Lung (tissue), 12 donors: ENCODE measurements around the gene RFPL2. TPM values are rescaled to one million over a fixed set of nuclear protein-coding genes. Genes with fewer than 3 reads are reported as not detected.

ENCODE experiments used
- ATAC-seq: fragments of 200-7000 bp; cut with Tn5 transposase; one replicate; pipeline ENCODE4 v1.9.1; 2020; ENCODE audit warnings: moderate number of reproducible peaks; ENCODE audit not compliant: insufficient read depth, low FRiP score
- DNase-seq, 3 donors: peaks; one replicate each; pipeline ENCODE4 v3.0.0-alpha.2; 2013 to 2017
- H3K27ac ChIP-seq, 2 donors: one replicate each; pipeline ENCODE4 v1.5.1; 2013; ENCODE audit warnings: mild to moderate bottlenecking in 2 of 2, moderate library complexity in 2 of 2, control low read depth in 1 of 2, inconsistent platforms in 1 of 2, low read depth in 1 of 2, low read length in 1 of 2
- H3K27me3 ChIP-seq, 3 donors: one replicate each; pipeline ENCODE4 v1.5.1; 2013; ENCODE audit warnings: low read length in 2 of 3; ENCODE audit not compliant: control insufficient read depth in 3 of 3, insufficient read depth in 3 of 3
- H3K36me3 ChIP-seq, 4 donors: one replicate each; pipeline ENCODE4 v1.5.1; 2013; ENCODE audit warnings: low read length in 4 of 4, mild to moderate bottlenecking in 1 of 4, moderate library complexity in 1 of 4; ENCODE audit not compliant: control insufficient read depth in 4 of 4, insufficient read depth in 4 of 4
- H3K4me1 ChIP-seq, 5 donors: one replicate each; pipeline ENCODE4 v1.5.1; 2013; ENCODE audit warnings: low read length in 5 of 5, mild to moderate bottlenecking in 2 of 5, moderate library complexity in 1 of 5; ENCODE audit not compliant: control insufficient read depth in 5 of 5, insufficient read depth in 5 of 5
- H3K4me3 ChIP-seq: one replicate; pipeline ENCODE4 v1.5.1; 2013; ENCODE audit warnings: mild to moderate bottlenecking, control low read depth, moderate library complexity
- H3K9ac ChIP-seq, 2 donors: one replicate each; pipeline ENCODE4 v1.5.1; 2013; ENCODE audit warnings: low read length in 2 of 2, control low read depth in 1 of 2; ENCODE audit not compliant: insufficient read depth in 1 of 2
- H3K9me3 ChIP-seq, 4 donors: one replicate each; pipeline ENCODE4 v1.5.1; 2013; ENCODE audit warnings: low read length in 3 of 4, mild to moderate bottlenecking in 1 of 4, moderate library complexity in 1 of 4; ENCODE audit not compliant: control insufficient read depth in 4 of 4, insufficient read depth in 3 of 4
- CTCF ChIP-seq: IDR thresholded peaks from 2 replicates; pipeline ENCODE4 v1.5.1; 2012; ENCODE audit warnings: mild to moderate bottlenecking; ENCODE audit errors: control extremely low read depth, extremely low read depth
- WGBS, 2 donors: extraction: QIAGEN DNeasy Blood & Tissue Kit; methylation state at CpG; one replicate each; pipeline ENCODE4 v1.1.7; 2013; 5-methylcytosine and 5-hydroxymethylcytosine counted together
- polyA plus RNA-seq, 2 donors: library from polyadenylated mRNA; stranded (reverse); fragments of 200-250 nt; gene quantifications; one replicate each; pipeline ENCODE4 v1.2.1, GENCODE V29; 2013
- total RNA-seq, 2 donors: library from RNA; depleted of rRNA in 1 of 2; stranded (reverse); fragments of >200 nt in 1 of 2; gene quantifications; one replicate each; pipeline ENCODE4 v1.2.1, GENCODE V29; 2014 to 2021
- donor health status: control.
- donor health status: control.
- donor health status: Bipolar disorder and iron deficiency.
- donor health status: healthy.
- donor health status: DM: yes; HTN: yes; CAD: no.

The RFPL2 gene
- total and polyA plus RNA-seq, 4 donors: 0.10 TPM; not detected in 3

GRCh38 chr22:32205974-32206773 lies 1.3 kb upstream of the RFPL2 start:
- peaks cover 0 to 20% (median 8%) of the 10 kb centered on the region in 3 donors for H3K27me3 ChIP-seq
- 84 to 87% methylated on average over 24 to 30 of the region's 30 CpGs for WGBS, 2 donors
- H3K4me1 ChIP-seq: peaks cover 0 to 12% (median 0%) of the 10 kb centered on the region in 5 donors

GRCh38 chr22:32204040-32204855 lies 625 bp downstream of the RFPL2 start:
- Histone ChIP-seq H3K9me3 (peaks cover 0 to 3% (median 0%) of the 10 kb centered on the region in 4 donors), H3K9ac (no peak overlapping the region), H3K4me1 (peaks cover 0 to 12% (median 0%) of the 10 kb centered on the region in 5 donors), H3K36me3 (no peaks in the 10 kb centered on the region), H3K27me3 (peaks cover 0 to 20% (median 8%) of the 10 kb centered on the region in 3 donors), H3K4me3 (no peak overlapping the region), H3K27ac (no peak overlapping the region)
- TF ChIP-seq CTCF: no peak
- DNase-seq (no peak), ATAC-seq (no peak)
- 25 to 49% methylated on average over 41 to 42 of the region's 42 CpGs for WGBS, 2 donors

More at GRCh38 chr22:32205974-32206773, 1.3 kb upstream of the RFPL2 start:
- no peak overlapping the region for H3K9ac ChIP-seq
- ATAC-seq (no peak), DNase-seq (no peak)
- H3K9me3 ChIP-seq: peaks cover 0 to 3% (median 0%) of the 10 kb centered on the region in 4 donors
- no peaks in the 10 kb centered on the region for H3K36me3 ChIP-seq
- H3K4me3 ChIP-seq: no peak overlapping the region
- H3K27ac ChIP-seq: no peak overlapping the region
- TF ChIP-seq CTCF: no peak

GRCh38 chr22:32203181-32204039 lies 1.5 kb downstream of the RFPL2 start:
- Histone ChIP-seq H3K4me1 (peaks cover 0 to 12% (median 0%) of the 10 kb centered on the region in 5 donors), H3K27ac (no peak overlapping the region), H3K27me3 (peaks cover 0 to 20% (median 8%) of the 10 kb centered on the region in 3 donors), H3K9ac (no peak overlapping the region), H3K4me3 (no peak overlapping the region), H3K9me3 (peaks cover 0 to 3% (median 0%) of the 10 kb centered on the region in 4 donors), H3K36me3 (no peaks in the 10 kb centered on the region)
- no peak for TF ChIP-seq CTCF
- DNase-seq: no peak
- no peak for ATAC-seq
- WGBS, 2 donors: 15 to 35% methylated on average over 52 to 53 of the region's 53 CpGs
